GM21619 (cell line): ENCODE results near the gene TMEM259.
A peak's percentile ranks its signal among the peaks of the same experiment; 100 is the strongest.
"Not testable (repeated sequence)": the region's sequence is repeated elsewhere in the genome, so short reads cannot be mapped to it uniquely, and the experiment has no call there.

Source experiments
- ATAC-seq: cut with Tn5 transposase; IDR thresholded peaks from one replicate; pipeline ENCODE4 v1.9.1; 2021; ENCODE audit not compliant: unreplicated experiment

The TMEM259 gene

GRCh38 chr19:1040476-1041271, 19.8 kb upstream of the TMEM259 start:
- peak; percentile 42 for ATAC-seq

- peak; percentile 63 for ATAC-seq
Observed at GRCh38 chr19:1039646-1040475, 18.9 kb upstream of the TMEM259 start, which contains the start of gene ABCA7. ABCA7 (plus strand) TSS chr19:1040107; CDS start chr19:1041362, 1,255 bp downstream.

- no peak for ATAC-seq
Observed at GRCh38 chr19:1038978-1039645, 18.2 kb upstream of the TMEM259 start.

- ATAC-seq = no peak
Observed at GRCh38 chr19:1037621-1038064, 16.7 kb upstream of the TMEM259 start.

- ATAC-seq = no peak
Observed at GRCh38 chr19:1035998-1036621, 15.2 kb upstream of the TMEM259 start.

- no peak for ATAC-seq
Observed at GRCh38 chr19:1032264-1032867, 11.4 kb upstream of the TMEM259 start.

- ATAC-seq = no peak
Observed at GRCh38 chr19:1028062-1028926, 7.4 kb upstream of the TMEM259 start.

GRCh38 chr19:1027650-1028061, 6.7 kb upstream of the TMEM259 start:
- no peak for ATAC-seq

GRCh38 chr19:1026783-1027649, 6.1 kb upstream of the TMEM259 start:
- ATAC-seq = no peak

GRCh38 chr19:1025960-1026782, 5.2 kb upstream of the TMEM259 start, which contains the start of gene CNN2:
CNN2 (plus strand) TSS chr19:1026608; CDS start chr19:1026662, 54 bp downstream.
- peak; percentile 41 for ATAC-seq

- ATAC-seq = not testable (repeated sequence)
Observed at GRCh38 chr19:1025080-1025479, 4.2 kb upstream of the TMEM259 start.

- ATAC-seq = not testable (repeated sequence)
Observed at GRCh38 chr19:1023883-1024188, 2.9 kb upstream of the TMEM259 start.

- ATAC-seq = no peak
Observed at GRCh38 chr19:1019980-1020867, 699 bp downstream of the TMEM259 start.

- ATAC-seq = no peak
Observed at GRCh38 chr19:1019616-1019961, 1.3 kb downstream of the TMEM259 start.

GRCh38 chr19:1018932-1019615, 1.8 kb downstream of the TMEM259 start:
- ATAC-seq = no peak

- ATAC-seq = no peak
Observed at GRCh38 chr19:1018393-1018792, 2.5 kb downstream of the TMEM259 start.
